Measurements from ENCODE around the gene HIP1R.
"Not testable (repeated sequence)": the region's sequence is repeated elsewhere in the genome, so short reads cannot be mapped to it uniquely, and the experiment has no call there.

Gene HIP1R

DNA sequence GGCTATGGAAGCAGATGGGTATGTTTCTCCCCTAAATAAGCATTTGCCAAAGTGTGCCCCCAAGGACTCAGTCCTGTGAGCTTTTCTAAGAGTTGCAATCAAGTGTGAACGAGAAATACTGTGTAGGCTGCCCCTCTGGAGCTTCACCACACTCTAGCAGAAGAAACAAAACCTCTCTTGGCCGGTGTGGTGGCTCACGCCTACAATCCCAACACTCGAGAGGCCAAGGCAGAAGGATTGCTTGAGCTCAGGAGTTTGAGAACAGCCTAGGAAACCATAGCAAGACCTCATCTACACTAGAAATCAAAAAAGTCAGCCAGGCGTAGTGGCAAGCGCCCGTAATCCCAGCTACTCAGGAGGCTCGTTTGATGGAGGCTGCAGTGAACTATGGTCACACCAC, 50.9 kb downstream of the HIP1R start:
- TF ChIP-seq, protein P1, sequence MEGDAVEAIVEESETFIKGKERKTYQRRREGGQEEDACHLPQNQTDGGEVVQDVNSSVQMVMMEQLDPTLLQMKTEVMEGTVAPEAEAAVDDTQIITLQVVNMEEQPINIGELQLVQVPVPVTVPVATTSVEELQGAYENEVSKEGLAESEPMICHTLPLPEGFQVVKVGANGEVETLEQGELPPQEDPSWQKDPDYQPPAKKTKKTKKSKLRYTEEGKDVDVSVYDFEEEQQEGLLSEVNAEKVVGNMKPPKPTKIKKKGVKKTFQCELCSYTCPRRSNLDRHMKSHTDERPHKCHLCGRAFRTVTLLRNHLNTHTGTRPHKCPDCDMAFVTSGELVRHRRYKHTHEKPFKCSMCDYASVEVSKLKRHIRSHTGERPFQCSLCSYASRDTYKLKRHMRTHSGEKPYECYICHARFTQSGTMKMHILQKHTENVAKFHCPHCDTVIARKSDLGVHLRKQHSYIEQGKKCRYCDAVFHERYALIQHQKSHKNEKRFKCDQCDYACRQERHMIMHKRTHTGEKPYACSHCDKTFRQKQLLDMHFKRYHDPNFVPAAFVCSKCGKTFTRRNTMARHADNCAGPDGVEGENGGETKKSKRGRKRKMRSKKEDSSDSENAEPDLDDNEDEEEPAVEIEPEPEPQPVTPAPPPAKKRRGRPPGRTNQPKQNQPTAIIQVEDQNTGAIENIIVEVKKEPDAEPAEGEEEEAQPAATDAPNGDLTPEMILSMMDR (IDR thresholded peaks at IDR 0.05; ENCODE audit: extremely low read depth, insufficient read depth, missing control alignments): no peak
- DNase-seq (ENCODE audit: low spot score): no peak
- in situ Hi-C loops (cut with MboI; ENCODE audit: low pct_unique_long_range_greater_than_20kb, low sequenced_read_pairs, unreplicated experiment): no loop called here

DNA sequence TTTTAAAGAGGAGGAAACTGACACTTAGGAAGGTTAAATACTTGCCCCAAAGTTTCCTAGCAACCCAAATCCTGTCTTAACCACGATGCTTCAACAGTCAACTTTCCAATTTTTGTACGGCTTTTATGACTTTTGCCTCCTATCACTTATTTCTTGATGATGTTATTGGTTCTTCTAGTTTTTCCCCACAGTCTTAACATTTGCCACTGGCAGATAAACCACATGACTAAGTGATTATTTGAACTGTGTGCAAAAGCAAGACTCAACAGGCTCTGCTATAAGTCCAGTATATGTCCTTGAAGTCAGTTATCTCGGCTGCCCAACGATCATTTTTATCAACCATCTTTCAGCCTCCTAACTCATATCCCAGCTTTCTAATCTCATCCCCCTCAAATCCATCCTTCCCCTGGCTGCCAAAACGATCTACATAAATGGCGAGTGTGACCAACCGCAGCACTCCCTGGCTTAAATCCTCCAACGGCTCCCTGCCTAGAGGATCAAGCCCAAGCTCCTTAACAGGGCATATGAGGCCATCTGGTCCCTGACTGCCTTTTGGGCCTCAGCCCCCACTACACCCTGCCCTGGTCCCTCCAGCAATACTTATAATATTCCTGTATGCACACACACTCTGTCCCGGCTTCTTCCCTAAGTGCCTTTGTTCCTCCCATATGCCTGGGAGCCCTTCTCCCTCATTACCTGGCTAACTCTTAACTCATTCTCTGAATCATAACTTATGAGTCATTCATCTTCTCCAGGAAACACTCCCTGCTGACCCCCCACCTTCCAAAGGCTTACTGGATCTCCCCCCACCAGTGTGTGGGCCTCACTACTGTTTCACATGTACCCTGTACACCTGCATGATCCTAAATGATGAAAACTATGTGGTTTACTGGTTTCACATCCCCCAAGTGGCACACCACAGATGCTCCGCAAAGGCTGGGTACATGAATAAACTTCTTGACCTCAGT, 51.9 kb downstream of the HIP1R start:
- DNase-seq (ENCODE audit: low spot score): no peak
- in situ Hi-C loops (cut with MboI; ENCODE audit: low pct_unique_long_range_greater_than_20kb, low sequenced_read_pairs, unreplicated experiment): no loop called here
- TF ChIP-seq, protein P1 (IDR thresholded peaks at IDR 0.05; ENCODE audit: extremely low read depth, insufficient read depth, missing control alignments): no peak

DNA sequence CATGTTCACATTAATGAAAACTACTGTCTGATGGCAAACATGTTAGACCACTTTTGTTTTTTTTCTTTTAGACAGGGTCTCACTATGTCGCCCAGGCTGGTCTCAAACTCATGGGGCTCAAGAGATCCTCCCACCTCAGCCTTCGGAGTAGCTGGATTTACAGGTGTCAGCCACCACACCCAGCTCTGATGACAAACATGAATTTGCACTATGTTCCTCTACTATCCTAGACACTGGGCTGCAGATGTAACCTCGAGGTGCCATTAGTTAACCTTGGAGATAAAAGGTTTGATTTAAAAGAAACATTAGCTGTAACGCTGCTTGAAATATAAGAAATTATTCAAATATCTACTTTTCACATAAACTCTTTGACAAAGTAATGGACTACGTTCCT, 52.6 kb downstream of the HIP1R start:
- in situ Hi-C loops (cut with MboI; ENCODE audit: low pct_unique_long_range_greater_than_20kb, low sequenced_read_pairs, unreplicated experiment): no loop called here
- no peak for DNase-seq (ENCODE audit: low spot score)
- TF ChIP-seq, protein P1 (IDR thresholded peaks at IDR 0.05; ENCODE audit: extremely low read depth, insufficient read depth, missing control alignments): no peak

DNA sequence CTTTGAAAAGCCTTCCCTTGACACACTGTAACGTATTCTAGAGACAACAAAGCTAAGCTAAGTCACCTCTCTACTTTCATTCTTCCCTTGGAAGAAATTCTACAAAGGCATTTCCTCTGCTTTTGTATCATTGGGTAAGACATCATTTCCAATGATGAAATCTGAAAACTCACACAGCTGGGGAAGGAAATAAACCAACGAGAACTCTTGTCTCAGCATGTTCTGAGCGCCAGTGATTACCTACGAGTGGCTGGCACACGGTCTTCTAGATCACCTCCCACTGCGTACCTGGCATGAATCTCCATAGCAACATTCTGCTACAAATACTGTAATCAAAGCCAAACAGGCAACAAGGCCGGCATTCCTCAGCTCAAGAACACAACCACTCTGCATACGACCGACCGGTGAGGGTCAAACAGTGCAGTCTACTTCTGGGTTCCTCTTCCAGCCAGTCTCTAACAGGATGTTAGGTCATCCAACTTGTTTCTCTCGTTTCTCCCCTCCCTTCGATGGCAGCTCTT, 53.0 kb downstream of the HIP1R start:
- TF ChIP-seq, protein P1 (IDR thresholded peaks at IDR 0.05; ENCODE audit: extremely low read depth, insufficient read depth, missing control alignments): no peak
- in situ Hi-C loops (cut with MboI; ENCODE audit: low pct_unique_long_range_greater_than_20kb, low sequenced_read_pairs, unreplicated experiment): no loop called here
- no peak for DNase-seq (ENCODE audit: low spot score)

DNA sequence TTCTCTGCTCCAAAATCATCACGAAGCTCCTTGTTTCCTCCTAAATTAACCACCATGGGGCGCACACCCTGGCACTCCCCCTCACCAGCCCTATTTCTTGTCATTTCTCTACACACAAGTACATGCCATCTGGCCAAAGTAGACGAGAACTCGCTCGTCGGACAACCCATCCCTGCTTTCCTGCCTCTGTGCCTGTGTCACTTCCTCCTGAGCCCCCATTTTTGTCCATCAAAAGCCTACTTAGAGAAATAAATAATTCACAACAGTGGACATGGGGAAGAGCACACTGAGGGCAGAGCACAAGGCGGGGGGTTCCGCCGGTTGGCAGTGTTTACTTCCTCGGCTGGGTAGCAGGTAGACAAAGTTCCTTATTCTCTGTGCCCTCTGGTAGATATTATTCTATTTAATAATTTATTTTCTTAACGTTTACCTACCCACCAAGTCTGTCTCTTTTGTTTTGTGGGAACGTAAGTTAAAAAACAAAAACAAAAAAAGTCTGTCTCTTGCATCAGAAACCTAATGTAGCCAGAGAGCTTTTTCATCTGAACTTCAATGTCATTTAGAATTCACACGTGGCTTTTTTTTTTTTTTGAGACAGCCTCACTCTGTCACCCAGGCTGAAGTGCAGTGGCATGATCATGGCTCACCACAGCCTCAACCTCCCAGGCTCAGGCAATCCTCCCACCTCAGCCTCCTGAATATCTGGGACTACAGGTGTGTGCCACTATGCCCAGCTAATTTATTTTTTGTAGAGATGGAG, 54.7 kb downstream of the HIP1R start:
- in situ Hi-C loops (cut with MboI; ENCODE audit: low pct_unique_long_range_greater_than_20kb, low sequenced_read_pairs, unreplicated experiment): no loop called here
- DNase-seq (ENCODE audit: low spot score): no peak
- TF ChIP-seq, protein P1 (IDR thresholded peaks at IDR 0.05; ENCODE audit: extremely low read depth, insufficient read depth, missing control alignments): no peak

DNA sequence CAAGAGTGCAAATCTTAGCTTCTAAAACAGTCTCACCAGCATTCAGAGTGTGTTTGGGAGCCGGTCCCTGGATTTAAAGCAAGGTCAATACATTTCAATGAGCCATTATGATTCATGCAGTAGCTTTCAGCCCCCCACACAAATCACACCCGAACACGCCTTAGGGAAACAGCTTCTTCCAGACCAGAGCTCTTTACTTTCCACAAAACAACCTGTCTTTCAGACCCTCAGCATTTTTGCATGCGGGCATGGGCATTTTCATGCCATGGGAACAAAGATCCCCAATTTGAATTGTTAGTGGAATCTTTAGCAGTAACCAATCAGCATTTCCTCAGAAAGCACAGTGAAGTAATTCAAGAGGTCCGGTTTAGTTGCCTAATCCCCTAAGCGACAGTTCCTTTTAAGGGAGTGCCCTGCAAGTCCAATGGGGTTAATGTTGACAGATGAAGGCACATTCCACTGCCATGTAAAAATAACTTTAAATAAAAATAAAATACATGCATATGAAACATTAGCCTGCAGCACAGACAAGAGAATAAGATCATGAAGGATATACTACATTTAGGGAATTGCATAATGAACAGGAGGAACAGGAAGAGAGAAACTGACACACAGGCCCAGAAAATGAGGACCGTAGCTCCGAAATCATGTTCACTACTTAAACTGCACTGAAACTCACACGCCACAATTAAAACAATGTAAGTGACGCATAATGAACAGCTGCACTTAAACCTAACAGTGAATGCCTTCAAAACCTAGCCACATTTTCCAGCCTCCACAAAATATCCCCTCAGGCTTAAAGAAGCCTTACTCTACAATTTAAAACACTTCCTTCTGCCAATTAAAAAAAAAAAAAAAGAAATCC, 56.6 kb downstream of the HIP1R start:
- DNase-seq (ENCODE audit: low spot score): no peak
- in situ Hi-C loops (cut with MboI; ENCODE audit: low pct_unique_long_range_greater_than_20kb, low sequenced_read_pairs, unreplicated experiment): no loop called here
- TF ChIP-seq, protein P1 (IDR thresholded peaks at IDR 0.05; ENCODE audit: extremely low read depth, insufficient read depth, missing control alignments): no peak

DNA sequence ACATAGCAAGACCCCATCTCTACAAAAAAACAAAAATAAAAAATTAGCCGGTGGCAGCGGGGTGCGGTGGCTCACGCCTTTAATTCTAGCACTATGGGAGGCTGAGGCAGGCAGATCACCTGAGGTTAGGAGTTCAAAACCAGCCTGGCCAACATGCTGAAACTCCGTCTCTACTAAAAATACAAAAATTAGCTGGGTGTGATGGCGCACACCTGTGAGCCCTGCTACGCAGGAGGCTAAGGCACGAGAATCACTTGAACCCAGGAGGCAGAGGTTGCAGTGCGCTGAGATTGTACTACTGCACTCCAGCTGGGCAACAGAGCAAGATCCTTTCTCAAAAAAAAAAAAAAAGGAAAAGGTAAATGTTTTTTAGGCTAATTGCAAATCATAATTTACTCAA, 57.5 kb downstream of the HIP1R start:
- DNase-seq (ENCODE audit: low spot score); in situ Hi-C loops (cut with MboI; ENCODE audit: low pct_unique_long_range_greater_than_20kb, low sequenced_read_pairs, unreplicated experiment): not testable (repeated sequence)

Measured in GM13977 (cell line).